Rectal smooth muscle tissue (tissue), 1 donor: ENCODE results near the gene HIRIP3.
"Not testable (repeated sequence)": the region's sequence is repeated elsewhere in the genome, so short reads cannot be mapped to it uniquely, and the experiment has no call there.

Experiments
- H3K27ac ChIP-seq: one replicate; pipeline ENCODE4 v1.7.0; 2013; ENCODE audit warnings: low read depth, low read length, inconsistent platforms
- H3K27me3 ChIP-seq: one replicate; pipeline ENCODE4 v1.7.0; 2013; ENCODE audit warnings: low read length; ENCODE audit not compliant: control insufficient read depth, insufficient read depth
- H3K36me3 ChIP-seq: one replicate; pipeline ENCODE4 v1.7.0; 2013; ENCODE audit warnings: low read length; ENCODE audit not compliant: control insufficient read depth, insufficient read depth
- H3K4me1 ChIP-seq: one replicate; pipeline ENCODE4 v1.7.0; 2013; ENCODE audit warnings: low read length; ENCODE audit not compliant: control insufficient read depth, insufficient read depth
- H3K4me3 ChIP-seq: one replicate; pipeline ENCODE4 v1.7.0; 2013; ENCODE audit warnings: low read length
- H3K9ac ChIP-seq: one replicate; pipeline ENCODE4 v1.7.0; 2013; ENCODE audit warnings: low read length

The HIRIP3 gene

DNA sequence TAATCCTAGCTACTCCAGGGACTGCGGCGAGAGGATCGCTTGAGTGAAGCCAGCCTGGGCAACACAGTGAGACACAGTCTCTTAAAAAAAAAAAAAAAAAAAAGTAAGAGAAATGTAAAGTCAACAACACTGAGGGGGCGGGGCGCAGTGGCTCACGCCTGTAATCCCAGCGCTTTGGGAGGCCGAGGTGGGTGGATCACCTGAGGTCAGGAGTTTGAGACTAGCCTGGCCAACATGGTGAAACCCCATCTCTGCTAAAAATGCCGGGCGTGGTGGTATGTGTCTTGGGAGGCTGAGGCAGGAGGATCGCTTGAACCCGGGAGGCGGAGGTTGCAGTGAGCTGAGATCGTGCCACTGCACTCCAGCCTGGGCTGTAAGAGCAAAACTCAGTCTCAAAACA is 17.2 kb upstream of the HIRIP3 start:
- not testable (repeated sequence) for H3K36me3 ChIP-seq, H3K4me3 ChIP-seq, H3K9ac ChIP-seq, H3K27ac ChIP-seq, H3K4me1 ChIP-seq
- H3K27me3 ChIP-seq: peaks cover 19% of the 10 kb centered on the region

DNA sequence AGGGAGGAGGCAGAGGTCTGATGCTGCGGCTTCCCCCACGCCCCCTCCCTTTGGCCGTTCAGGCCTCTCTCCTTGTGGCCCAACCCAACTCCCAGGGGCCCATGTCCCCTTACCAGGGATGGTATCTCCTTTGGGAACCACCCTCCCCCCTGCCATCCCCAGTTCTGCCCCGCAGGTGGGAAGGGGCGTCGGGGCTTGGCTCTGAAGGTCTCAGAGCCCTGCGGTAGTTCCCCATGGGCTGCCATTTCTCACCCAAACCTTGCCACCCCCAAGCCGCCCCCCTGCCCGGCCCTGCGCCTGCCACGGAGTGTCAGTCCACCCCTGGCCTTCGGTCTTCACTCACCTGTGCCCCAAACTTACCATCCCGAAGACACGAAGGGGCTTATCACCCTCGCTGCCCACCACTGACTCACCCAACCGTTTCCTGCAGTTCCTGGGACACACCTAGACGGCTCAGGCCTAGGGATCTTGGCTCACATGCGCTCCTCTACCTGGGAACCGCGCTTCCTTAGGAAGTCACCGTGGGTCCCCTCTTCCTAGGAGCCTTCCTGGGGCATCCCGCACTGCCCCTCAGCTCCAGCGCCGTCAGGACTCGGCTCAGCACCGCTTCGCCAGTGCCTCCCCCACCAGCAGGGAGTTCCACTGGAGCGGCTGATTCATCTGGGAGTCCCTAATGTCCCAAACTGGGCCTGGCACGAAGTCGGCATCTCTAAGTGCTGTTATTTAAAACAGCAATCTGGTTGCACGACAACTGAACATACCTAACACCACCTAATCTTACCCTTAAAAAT is 16.5 kb upstream of the HIRIP3 start:
- Histone ChIP-seq H3K4me3 (no peak overlapping the region), H3K9ac (no peak overlapping the region), H3K4me1 (no peaks in the 10 kb centered on the region), H3K36me3 (no peaks in the 10 kb centered on the region), H3K27me3 (peaks cover 19% of the 10 kb centered on the region), H3K27ac (no peak overlapping the region)

DNA sequence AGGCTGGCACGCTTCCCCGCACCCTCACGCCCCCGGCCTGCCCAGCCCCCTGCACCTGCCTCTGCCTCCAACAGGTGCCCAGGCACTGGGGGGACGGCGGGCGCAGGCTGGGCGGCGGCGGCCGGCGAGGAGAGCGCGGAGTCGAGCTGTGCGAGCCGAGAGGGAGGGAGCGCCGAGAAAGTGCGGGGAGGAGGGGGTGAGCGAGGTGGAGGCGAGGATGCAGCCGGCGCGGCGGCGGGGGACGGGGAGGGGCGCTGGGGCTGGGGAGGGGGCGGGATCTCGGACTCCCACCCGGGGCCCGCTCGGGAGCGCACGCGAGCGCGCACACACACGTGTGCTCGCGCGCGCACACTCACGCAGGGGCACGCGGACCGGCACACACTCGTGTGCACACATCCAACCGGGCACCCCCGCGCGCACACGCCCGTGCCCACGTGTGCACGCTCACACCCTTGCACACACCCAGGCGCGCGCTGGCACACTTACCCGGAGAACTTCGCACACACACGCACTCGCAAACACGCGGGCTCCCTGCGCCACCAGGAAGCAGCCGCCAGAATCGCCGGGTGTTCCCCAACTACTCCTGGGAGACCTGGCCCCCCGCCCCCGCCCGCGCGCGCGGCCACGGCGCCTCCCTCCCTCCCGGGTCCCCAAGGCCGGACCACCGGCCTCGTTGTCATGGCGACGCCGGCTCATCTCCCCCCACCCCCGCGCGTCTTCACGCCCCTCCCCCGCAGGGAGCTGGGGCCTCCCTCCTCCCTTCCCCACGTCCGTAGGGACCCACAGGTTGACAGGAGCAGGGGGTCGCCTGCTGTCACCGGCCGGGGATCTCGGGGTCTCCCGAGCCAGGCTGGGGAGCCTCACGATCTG is 15.7 kb upstream of the HIRIP3 start, which contains the start of gene DOC2A:
Gene DOC2A (minus strand): TSS at position 184 of the 870 bp plus-strand sequence. CDS start 805 bp downstream, outside the sequence.
- Histone ChIP-seq H3K4me1 (no peaks in the 10 kb centered on the region), H3K27ac (no peak within 1 kb of the TSS), H3K27me3 (peaks cover 19% of the 10 kb centered on the region), H3K9ac (no peak within 1 kb of the TSS), H3K4me3 (peak within 1 kb of the TSS; percentile 41), H3K36me3 (no peaks in the 10 kb centered on the region)

DNA sequence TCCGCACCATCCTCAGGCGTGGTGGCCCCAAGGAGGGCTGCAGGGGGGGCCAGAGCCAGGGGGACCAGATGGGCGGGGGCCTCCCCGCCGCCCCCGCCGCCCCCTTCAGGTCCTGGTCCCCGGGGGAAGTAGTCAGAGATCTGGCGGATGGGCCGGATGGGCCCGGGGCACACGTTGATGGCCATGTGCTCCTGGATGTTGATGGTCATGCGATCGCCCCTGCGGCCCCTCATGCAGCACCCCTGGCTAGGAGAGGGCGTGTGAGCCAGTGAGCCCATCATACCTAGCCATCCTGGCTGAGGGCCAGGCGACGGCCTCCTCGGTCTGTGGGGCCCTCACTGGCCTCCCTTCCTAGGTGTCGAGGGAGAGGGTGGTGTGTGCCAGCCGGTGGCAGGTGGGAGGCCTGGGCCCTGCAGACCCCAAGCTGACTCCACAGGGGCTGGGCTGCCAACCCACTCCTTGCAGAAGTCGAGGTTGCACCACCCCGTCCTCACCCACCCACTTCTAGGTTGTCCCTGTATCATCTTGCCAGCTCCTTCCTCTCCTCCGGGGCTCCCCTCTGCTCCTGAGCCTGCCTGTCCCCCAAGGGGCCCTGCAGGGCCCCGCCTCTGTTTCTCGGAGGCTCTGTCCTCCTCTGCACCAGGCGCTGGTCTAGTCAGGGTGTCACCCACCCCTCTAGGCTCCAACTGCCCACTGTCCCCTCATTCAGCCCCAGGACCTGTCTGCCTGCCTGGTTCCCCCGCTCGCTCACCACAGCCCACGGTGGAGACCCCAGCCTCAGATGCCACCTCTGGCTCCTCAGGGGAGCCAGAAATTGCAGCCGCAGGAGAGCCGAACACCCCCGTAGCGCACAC is 14.8 kb upstream of the HIRIP3 start:
- no peaks in the 10 kb centered on the region for H3K36me3 ChIP-seq
- peak overlapping the region; percentile 38 for H3K4me3 ChIP-seq
- no peaks in the 10 kb centered on the region for H3K4me1 ChIP-seq
- H3K27me3 ChIP-seq: peaks cover 19% of the 10 kb centered on the region
- H3K9ac ChIP-seq: no peak overlapping the region
- no peak overlapping the region for H3K27ac ChIP-seq

DNA sequence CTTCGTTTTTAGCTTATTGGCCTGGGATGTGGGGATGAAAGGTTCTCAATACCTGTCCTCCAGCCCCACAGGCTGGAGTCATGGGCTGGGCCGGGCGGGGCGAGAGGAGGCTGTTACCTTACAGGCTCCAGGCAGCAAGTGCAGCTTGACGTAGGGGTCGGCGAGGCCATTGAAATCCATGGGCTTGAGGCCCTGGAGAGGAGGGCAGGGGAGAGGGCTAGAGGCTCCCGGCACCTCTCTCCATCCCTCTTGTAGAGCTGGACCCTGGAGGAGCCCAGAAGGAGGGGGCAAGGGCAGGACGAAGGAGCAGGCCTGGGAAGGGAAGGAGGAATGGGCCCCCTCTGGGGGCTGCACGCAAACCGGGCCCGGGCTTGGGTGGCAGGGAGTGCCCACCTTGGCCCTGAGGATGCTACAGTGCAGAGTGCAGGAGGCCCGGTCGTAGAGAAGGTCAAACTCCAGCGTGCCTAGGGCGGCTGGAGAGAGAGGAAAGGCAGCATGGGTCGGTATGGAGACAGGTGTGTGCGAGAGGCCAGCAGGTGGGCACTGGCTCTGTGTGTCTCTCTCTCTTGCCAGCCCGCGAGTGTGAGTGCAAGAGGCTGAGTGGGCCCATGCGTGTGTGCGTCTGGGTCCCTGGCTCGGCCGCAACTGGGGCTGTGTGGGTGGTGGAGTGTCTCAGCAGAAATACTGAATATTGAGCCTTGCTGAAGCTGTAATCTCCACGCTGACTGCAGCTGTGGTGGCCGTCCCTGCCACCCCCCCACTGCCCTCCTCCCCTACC is 13.9 kb upstream of the HIRIP3 start:
- Histone ChIP-seq H3K27me3 (peaks cover 19% of the 10 kb centered on the region), H3K9ac (no peak overlapping the region), H3K27ac (no peak overlapping the region)

DNA sequence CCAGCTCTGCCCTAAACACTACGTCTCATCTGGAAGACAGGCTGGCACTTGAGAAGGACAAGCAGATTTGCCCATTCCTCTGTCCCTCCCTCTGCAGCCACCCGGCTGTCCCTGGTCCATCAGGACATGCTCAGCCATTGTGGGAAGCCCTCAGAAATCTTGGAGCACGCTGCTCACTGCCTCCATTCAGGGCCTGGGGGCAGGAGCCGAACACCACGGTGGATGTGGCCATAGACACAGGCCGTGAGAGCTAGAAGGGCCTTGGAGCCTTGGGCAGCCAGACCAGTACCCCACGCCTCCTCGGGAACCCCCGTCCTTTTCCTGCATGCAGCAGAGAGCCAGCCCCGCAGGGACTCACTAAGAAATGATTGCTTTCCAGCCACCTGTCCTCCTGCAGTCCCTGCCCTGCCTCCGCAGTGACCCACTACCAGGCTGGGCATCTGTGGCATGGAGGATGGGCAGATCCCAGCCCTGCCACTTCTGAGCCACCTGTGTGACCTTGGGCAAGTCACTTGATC is 12.0 kb upstream of the HIRIP3 start:
- peaks cover 19% of the 10 kb centered on the region for H3K27me3 ChIP-seq
- no peak overlapping the region for H3K4me3 ChIP-seq
- no peak overlapping the region for H3K9ac ChIP-seq
- no peaks in the 10 kb centered on the region for H3K4me1 ChIP-seq
- no peak overlapping the region for H3K27ac ChIP-seq
- H3K36me3 ChIP-seq: no peaks in the 10 kb centered on the region

More for the DNA sequence above, 13.9 kb upstream of the HIRIP3 start:
- Histone ChIP-seq H3K36me3 (no peaks in the 10 kb centered on the region), H3K4me3 (no peak overlapping the region), H3K4me1 (no peaks in the 10 kb centered on the region)

DNA sequence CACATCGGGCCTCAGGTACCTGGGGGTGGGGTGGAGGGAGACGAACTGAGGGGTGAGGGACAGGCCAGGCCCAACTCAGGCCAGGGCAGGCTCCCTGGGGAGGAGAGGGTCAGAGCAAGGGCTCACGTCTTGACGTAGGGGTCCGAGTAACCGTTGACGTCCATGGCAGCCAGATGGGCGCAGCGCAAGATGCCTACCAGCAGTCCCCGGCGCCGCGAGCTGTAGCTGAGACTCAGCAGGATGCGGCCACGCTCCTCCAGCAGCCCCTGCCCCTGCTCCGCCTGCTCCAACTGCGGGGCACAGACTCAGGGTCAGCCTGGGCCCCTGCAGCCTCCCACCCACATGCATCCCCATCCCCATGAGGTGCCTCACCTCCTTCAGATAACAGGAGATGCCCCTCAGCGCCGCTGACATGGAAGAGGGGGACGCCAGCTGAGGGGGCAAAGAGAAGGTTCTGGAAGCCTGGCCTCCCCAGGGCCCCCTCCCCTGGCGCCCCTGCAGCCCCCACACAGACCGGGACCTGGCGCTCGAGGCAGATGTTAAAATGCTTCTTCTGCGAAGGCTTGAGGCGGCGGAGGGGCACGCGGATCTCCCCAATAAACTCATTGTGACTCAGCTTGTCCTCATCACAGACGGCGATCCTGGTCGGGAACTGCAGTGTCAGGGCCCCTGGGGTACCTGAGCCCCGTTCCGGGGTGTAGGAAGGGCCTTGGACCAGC is 11.4 kb upstream of the HIRIP3 start:
- peaks cover 4% of the 10 kb centered on the region for H3K36me3 ChIP-seq
- no peak overlapping the region for H3K9ac ChIP-seq
- H3K4me3 ChIP-seq: no peak overlapping the region
- H3K27ac ChIP-seq: no peak overlapping the region
- H3K4me1 ChIP-seq: no peaks in the 10 kb centered on the region
- H3K27me3 ChIP-seq: peaks cover 15% of the 10 kb centered on the region

DNA sequence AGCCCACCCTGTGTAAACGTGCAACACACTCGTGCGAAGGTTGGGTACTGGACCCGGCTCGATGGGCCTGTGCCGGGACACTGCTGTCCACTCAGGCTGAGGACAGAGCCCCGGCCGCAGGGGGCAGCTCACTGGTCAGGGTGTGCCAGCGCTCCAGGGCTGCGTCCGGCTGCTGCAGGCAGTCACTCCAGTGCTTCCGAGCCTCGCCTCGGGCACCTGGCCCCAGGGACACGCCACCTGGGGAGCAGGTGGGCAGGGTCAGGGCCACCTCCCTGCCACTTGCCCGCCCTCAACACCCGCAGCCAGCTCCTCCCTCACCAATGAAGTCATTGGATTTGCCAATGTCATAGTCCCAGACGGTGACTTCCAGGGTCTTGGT is 10.7 kb upstream of the HIRIP3 start:
- H3K9ac ChIP-seq: no peak overlapping the region
- peaks cover 12% of the 10 kb centered on the region for H3K27me3 ChIP-seq
- H3K27ac ChIP-seq: no peak overlapping the region
- peaks cover 5% of the 10 kb centered on the region for H3K36me3 ChIP-seq
- no peak overlapping the region for H3K4me3 ChIP-seq
- H3K4me1 ChIP-seq: no peaks in the 10 kb centered on the region

DNA sequence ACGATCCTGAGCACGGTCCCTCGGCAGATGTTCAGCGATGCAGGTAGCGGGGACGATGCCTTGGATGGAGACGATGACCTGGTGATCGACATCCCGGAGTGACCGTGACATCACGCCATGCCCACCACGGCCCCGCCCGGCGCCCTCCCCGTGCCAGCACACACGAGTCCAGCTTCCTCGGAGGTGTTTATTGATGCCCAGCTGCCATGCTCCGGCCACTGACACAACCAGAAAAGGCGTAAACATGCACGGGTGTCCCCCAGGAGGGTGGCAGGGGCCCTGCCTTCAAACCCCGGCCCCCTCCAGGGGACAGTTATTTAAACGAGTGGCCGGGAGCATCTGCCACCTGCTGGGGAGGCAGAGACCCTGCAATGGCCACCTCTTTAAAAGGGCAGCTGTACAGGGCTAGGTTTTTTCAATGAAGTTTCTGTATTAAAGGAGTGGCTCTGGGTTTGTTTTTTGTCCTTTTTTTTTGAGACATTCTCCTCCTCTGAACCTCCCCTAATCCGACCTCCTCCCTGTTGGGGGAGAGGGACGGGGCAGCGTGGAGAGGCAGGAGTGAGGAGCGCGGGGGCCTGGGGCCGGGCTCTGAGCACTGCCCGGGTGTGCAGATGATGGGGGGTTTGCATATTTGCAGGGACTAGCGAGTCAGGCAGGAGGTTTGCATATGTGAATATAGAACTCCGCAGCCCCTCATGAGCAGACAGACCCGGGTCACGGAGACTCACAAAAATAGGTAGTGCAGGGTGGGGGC is 10.1 kb upstream of the HIRIP3 start:
- H3K36me3 ChIP-seq: peaks cover 5% of the 10 kb centered on the region
- no peaks in the 10 kb centered on the region for H3K4me1 ChIP-seq
- peak overlapping the region; percentile 27 for H3K4me3 ChIP-seq

DNA sequence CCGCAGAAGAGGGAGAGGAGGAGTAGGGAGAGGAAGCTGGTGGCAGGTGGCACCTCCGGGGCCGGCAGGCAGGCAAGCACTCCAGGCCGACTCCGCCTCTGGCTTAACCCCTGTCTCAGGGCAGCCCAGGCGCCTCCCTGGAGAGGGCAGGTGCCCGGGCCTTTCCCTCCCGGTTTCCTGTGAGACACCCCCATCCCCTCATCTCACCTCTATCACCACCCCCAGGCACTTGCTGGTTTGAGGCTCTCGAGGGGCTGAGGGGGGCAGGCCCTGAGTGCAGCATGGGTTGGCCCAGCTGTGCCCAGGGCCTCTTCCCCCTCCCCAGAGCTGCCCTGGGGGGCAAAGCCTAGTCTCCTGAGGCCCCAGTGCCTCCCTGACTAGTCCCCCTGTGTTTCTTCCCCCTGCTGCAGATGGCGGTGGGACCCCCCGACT is 9.4 kb upstream of the HIRIP3 start:
- Histone ChIP-seq H3K4me1 (no peaks in the 10 kb centered on the region), H3K9ac (no peak overlapping the region), H3K27me3 (peaks cover 5% of the 10 kb centered on the region), H3K4me3 (no peak overlapping the region), H3K36me3 (peaks cover 6% of the 10 kb centered on the region), H3K27ac (no peak overlapping the region)

More for the DNA sequence above, 10.1 kb upstream of the HIRIP3 start:
- no peak overlapping the region for H3K9ac ChIP-seq
- peaks cover 10% of the 10 kb centered on the region for H3K27me3 ChIP-seq
- H3K27ac ChIP-seq: no peak overlapping the region
